GM19438 (cell line): ENCODE data around the gene TMEM182.

Experiments used
- ATAC-seq: cut with Tn5 transposase; IDR thresholded peaks from one replicate; pipeline ENCODE4 v1.9.1; 2021; ENCODE audit warnings: low read depth; ENCODE audit not compliant: unreplicated experiment

TMEM182 gene

DNA sequence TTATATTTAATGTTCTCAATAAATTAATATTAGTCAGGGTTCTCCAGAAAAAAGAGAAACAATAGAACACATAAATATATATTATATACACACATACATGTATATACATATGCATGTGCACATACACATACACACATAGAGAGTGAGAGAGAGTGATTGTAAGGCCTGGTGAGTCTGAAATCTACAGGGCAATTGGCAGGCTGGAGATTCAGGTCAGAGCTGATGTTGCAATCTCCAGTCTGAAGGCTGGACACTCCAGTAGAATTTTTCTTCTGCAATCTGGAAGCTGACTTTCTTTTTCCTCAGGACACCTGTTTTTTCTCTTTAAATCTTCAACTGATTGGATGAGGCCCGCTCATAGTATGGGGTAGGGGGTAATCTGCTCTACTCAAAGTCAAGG lies 3.2 kb downstream of the TMEM182 start:
- ATAC-seq, result no peak

DNA sequence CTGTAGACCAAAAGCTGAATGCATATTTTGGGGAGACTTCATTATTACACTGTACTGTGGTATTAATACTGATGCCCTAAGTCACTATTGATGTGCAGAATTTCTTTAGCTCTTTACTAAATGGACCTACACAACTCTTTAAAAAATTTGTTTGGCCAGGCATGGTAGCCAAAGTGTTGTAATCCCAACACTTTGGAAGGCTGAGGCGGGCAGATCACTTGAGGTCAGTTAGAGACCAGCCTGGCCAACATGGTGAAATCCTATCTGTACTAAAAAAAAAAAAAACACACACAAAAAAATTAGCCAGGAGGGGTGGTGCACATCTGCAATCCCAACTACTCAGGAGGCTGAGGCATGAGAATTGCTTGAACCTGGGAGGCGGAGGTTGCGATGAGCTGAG lies 6.4 kb downstream of the TMEM182 start:
- no peak for ATAC-seq

DNA sequence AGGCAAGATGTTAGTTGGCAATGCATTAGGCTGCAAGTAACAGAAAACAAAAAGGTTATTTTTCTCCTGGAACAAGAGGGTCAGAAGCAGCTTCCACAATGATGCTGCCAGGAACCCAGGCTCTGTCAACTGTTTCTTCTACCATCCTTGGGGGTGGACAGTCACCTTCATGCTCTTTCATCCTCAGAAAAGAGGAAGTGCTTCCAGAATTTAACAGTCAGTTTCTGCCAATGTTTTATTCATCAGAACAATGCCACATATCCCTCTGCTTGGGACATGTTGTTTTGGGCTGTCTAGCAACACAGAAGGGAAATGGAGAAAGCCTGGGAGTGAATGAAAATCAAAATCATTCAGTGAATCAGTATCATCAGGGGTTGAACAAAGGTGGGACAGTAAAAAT lies 7.1 kb downstream of the TMEM182 start:
- no peak for ATAC-seq

DNA sequence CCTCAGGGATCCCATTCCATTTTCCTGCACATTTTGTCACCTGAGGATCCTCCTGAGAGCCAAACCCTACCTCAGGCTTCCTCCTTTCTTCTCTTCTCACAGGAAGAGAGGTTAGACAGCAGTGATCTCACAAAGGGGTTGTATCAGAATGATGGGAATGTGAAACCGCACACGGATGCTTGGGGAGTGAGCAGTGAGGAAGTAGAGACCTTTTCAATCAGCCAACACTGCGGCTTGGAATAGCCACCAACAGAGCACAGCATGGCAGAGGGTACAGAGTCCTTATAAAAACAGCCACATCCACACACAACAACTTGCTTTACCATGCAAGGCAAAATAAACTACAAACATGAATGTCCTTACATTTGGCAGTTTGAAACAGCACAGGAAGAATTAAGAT lies 8.7 kb downstream of the TMEM182 start:
- no peak for ATAC-seq

DNA sequence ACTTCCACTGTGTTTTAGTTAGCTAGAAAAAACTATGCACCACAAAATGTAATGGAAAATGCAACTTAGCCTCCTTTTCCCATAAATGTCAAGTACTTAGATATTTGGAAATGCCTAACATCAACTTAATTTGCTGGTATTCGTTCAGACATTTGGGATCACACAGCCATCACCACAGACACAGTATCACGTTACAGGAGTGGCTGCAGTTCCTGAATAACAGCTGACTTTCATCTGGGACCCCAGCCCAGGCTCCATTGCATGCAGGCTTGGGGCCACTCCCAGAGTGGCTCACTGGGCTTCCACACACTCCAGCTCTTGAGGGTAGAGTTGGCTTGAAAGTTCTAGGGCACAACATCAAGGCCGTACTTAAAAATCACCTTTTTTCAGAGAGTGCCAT lies 9.3 kb downstream of the TMEM182 start:
- ATAC-seq, result no peak

DNA sequence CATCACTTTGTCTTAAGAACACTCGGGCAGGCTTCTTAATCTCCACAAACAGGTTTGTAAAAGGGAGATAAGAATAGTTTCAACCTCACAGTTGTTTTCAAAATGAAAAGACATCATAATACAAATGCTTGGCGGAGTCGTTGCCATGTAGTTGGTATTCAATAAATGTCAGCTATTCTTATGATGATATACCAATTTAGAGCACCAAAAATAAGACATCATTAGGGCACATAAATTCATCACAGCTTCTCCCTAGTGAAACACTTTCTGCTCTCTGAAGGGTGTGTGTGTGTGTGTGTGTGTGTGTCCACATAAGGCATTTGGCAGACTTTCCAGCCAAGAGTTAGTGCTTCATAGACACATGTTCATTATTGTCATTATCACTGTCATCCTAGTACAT lies 10.8 kb downstream of the TMEM182 start:
- ATAC-seq, result no peak

DNA sequence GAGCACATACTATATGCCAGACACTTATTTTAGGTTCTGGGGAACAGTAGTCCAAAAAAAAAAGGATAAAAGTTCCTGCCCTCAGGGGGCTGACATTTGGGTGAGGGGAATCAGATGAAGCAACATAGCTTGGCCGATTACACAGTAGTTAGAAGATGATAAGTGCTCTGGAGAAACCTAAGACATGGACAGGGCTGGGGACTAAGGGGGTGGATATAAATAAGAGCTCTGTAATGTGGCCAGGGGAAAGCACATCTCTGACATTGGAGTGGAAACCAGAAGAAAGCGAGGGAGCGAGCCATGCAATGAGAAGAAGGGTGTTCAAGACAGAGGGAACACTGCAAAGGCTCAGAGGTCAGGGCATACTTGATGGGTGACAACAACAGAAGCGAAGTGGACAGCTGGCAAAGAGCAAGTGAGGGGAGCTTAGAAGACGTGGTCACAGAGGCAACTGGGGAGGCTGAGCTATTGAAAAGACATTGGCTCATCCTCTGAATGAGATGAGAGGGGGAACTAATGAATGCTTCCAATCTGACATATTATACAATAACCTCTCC lies 11.4 kb downstream of the TMEM182 start:
- no peak for ATAC-seq

DNA sequence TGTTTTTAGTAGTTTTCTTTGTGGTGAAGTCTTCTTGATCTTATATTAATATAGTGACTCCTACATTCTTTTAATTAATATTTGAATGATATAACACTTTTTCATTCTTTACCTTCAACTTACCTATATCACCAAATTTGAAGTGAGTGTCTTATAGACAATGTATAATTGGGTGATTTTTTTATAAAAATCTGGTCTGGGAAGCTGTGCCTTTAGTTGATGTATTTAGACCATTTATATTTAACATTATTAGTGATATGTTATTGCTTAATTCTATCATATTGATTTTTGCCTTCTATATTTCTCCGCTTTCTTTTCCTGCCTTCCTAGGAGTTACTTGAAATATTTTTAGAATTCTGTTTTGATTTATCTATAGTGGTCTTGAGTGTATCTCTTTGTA lies 16.4 kb downstream of the TMEM182 start:
- no peak for ATAC-seq

DNA sequence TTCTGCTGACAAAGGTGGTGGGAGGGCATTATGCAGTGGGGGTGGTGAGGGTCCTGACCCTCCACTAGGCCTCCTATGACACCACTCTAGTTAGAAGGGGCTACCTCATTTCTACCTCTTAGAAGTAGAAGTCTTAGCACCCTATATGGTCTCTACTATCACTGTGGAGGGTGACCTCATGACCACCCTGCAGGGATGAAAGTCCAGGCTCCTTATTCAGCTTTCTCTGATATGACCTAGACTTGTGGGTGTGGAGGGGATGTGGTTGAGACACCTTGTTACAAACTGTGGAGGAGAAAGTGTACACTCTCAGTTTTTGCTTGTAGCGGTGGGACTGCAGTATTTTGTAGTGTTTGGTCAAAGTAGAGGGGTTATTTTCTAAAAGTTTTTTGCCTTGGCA lies 18.6 kb downstream of the TMEM182 start:
- ATAC-seq, result no peak

DNA sequence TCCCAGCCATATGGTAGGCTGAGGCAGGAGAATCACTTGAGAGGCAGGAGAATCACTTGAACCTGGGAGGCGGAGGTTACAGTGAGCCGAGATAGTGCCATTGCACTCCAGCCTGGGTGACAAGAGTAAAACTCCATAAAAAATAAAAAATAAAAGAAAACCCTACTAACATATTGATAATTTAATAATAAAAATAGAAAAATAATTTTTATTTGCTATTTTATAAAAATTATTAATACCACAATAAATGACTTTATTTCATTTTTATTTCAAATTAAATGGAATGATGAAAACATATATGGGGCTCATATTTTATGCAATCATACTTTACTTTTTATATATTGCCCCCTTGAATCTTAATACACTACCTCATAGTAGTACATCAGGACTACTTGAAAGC lies 20.4 kb downstream of the TMEM182 start:
- no peak for ATAC-seq

DNA sequence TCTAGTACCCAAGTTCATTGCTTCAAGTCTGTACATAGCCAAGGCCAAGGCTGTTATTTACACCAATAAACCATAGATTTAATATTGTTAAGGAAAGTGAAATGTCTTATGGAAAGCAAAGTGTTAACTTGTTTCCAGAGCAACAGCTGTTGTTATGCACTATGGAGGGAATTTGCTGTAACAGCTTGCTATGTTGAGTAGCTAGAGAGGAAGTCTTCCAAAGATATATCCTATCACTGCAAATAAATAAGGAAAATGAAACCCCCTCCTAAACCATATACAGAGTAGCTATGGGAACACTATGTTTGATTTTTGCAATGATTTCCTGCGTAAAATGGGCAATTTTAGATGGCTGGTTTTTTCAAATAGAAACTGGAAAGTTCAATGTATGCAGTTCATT lies 21.1 kb downstream of the TMEM182 start:
- ATAC-seq, result no peak

DNA sequence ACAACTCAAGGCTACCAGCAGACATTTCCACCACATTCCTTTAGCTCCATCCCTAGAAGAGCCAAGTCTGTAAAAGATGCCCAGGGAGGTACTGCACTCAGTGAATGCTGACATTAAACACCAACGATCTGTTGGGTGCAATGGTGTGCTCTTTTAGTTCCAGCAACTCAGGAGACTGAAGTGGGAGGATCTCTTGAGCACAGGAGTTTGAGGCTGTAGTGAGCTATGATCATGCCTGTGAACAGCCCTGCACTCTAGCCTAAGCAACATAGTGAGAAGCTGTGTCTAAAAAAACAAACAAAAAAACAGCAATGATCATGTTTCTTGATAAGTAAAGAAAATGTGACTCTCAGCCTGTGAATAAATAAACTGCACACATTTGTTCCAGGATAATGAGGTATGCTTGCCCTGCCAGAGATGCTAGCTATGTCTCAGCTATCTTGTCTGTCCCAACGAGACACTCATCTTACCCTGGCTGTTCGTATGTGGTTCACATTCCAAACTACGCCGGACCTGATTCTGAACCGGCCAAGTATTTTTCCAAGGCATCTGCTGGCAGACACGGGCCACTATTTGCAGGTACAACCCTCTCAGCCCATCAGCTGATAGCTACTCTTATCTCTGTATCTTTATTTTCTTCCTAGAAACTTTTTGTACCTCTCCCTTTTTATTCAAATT lies 21.8 kb downstream of the TMEM182 start:
- no peak for ATAC-seq

DNA sequence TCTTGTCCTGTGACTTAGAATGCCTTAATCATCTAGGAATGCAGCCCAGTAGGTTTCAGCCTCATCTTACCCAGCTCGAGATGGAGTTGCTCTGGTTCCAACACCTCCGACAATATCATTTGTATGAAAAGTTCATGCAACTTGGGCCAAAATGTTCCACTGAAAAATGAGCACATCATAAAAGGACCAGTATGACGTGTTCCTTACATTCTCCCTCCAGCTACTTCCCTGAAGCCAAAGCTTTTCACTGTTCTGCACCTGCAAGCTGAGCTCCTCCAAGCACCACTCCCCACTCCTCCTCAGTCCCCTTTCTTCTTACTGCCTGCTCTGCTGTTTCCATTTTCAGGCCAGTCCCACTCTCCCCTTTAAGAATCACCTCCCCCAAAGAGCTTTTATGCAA lies 23.1 kb downstream of the TMEM182 start:
- no peak for ATAC-seq

DNA sequence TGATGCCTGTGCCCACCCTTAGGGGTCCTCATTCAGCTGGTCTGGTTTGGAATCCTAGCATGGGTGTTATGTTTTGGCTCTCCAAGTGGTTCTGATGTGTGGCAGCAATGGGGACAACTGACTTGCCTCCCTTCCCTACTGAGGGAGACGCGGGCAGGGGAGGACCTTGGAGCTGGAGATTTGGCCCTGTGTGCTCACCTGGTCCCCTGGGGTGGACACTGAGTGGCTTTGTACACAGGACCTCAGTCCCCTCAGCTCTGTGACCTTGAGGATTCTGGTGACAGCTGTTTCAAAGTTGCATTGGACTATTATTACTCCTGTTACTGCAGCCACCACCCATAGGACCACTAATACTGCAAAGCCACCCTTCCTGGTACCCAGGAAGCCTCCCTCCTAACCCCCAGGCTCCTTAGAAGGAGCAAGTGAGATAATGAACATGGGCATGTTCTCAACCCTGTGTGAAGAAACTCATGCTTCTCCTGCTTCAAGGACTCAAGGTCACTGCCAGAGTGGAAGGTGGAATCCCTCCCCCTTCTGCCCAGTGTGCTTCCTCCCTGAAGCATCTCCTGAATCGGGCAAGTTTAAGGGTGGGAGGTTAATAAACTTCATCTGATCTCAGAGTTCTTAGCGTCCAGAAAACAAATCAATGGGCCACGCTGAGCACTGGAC lies 26.5 kb downstream of the TMEM182 start:
- ATAC-seq, result no peak

DNA sequence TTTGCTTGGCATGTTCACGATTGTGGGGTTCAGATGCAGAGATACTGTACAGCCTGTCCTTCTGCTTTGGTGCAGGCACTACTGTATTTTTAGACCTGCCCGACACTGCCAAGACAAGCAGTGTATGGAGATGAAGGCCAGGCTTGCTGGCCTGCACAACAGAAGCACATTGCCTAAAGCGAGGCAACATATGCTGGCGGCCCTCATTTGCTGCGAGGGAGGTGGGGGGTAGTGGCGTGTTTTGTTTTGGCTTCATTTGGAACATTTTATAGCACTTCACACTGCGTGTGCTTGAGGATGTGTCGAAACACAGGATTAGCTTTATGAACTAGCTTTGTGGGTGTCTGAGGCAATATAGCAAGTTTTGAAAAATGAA lies 27.0 kb downstream of the TMEM182 start:
- no peak for ATAC-seq

DNA sequence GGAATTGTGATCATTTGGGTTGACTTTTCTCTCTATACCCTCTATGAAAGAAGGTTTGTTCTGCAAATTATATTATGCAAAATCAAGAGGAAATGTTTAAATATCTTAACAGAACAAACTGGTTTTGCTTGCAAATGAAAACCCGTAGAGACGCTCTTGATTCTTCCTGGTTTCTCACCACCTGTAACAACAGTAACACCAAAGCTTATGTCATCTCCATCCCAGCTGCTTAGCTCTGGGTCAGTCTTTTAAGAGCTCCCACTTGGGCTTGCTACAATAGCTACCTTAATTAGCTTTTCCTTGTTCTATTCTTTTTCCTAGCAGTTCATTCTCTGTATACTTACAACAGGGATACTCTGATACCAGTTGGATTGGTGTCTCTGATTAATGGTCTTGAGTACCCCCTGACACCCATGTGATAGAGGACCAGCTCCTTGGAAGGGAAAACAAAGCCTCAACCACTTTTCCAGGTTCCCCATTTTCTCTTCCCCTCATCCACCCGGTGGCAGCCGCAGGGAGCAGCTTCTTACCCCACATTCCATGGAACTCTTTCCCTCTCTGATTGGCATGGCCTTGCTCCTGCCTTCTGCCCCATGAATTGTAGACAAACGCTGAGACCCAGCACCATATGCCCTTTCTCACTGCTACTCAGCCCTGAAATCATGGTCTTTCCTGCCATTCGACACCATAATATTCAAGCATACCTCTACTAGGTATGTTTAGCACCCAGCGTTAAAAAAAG lies 27.7 kb downstream of the TMEM182 start:
- ATAC-seq, result no peak

DNA sequence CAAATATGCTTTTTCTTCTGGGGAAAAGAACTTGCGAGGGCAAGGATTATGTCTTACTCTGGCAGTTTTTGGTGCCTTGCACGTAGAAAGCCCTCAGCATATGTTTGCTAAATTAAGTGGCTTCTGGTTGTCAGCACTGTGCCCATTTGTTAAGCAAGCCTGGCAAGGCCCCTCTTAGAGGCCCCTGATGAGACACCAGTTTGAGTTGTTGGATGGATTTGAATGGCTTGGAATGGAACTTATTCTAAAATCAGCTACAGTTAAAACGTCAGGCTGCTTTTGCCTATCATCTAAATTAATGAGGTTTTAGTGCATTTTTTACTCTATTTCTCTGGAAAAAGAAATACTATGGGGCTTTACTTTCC lies 28.2 kb downstream of the TMEM182 start:
- ATAC-seq, result no peak

DNA sequence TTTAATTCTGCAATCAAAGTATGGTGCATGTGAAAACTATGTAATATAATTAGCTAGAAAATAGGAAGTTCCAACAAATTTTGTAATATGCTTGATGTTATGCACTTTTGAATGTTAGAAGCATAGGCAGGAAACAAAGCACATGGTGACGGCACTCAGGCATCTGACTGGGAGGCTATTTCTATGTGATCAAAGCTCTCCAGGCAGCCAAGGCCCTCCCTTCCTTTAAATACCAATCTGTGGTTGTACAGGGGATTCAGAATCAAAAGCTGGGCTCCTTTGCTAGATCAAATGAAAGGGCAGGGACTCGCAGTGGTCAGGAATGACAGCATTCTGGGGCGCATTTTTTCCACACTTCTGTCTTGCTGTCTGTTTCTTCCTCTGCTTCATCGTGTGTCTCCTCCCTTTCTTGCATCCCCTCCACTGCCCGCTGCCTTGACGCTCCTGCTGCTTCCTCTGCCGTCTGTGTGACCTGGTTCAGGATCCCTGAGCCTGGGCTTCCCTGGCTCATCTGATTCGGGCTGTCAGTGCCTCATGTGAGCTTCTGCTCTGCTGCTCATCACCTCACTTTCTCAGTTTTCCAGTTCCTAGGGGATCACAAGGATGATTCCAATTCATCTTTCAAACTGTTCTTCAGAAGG lies 30.9 kb downstream of the TMEM182 start:
- no peak for ATAC-seq

DNA sequence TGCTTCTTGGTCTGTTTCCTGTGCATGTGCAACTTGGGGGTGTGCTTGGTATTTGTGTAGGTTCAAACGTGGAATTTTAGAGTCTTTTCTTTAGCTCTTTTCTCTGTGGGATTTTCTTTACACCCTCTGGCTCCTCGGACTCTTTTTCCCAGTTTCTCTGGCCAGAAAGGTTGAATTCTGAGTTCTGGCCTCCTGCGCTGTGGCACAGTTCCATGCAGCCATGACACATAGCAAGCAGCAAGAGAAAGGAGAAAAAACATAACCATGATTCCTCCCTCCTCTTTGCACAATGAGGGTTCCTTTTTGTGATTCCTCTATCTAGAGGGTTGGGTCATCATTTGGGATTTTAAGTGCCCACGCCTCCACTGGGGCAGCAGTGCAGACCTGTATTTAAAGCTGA lies 33.8 kb downstream of the TMEM182 start:
- ATAC-seq, result no peak

DNA sequence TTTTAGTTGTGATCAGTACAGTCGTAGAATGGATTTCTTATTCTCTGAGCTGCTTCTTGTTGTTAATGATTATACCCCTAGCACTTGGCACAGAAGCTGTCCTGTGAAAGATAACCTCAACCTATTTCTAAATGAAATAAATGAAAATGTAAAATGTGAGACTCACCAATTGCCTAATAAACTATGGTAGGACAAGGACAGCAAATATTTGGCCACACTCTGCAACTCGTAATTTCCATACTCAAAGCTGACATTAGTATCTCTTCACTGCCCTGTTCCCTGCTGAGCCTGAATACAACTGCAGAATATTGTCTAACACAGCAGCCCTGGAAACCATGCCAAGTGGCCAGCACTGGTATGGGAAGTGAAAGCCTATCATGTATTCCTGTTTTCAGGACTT lies 34.5 kb downstream of the TMEM182 start:
- ATAC-seq, result no peak

DNA sequence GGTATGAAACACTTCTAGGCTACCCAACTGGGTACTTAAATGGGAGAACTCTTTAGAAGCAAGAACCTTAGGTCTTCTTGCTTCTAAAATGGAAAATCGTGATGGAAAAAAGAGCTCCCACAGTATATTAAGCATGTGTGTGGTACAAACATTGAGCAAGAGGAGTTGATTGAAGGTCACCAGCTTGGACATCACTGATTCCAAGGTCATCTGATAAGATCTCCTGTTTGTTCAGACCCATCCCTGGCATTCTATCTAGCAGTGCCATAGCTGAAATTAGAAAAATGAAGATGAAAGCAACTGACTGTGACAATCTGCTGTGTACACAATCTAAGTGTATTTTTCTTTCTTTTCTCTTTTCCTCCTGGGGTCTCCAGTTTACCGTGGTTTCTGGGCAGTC lies 35.7 kb downstream of the TMEM182 start:
- ATAC-seq, result no peak
